ENCODE measurements around the gene YIPF3.

YIPF3 gene

DNA sequence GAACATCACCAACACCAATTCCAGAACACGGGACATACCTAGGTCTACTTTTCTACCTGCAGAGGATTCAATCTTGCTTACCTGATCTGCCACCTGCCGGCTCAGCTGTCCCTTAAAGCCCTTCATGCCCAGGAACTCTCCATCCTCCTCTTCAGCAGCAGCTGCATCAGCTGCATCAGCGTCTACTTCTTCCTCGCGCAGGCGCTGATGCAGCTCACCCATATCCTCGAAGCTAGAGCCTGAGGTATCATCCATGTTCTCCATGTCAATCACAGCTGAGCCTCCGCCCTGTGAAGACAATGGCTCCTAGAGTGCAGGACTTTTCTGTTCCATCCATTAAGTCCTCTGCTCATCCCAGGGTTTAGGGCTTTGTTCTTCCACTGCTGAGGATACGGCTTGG, 918 bp downstream of the YIPF3 start:
- TF ChIP-seq, protein P1, sequence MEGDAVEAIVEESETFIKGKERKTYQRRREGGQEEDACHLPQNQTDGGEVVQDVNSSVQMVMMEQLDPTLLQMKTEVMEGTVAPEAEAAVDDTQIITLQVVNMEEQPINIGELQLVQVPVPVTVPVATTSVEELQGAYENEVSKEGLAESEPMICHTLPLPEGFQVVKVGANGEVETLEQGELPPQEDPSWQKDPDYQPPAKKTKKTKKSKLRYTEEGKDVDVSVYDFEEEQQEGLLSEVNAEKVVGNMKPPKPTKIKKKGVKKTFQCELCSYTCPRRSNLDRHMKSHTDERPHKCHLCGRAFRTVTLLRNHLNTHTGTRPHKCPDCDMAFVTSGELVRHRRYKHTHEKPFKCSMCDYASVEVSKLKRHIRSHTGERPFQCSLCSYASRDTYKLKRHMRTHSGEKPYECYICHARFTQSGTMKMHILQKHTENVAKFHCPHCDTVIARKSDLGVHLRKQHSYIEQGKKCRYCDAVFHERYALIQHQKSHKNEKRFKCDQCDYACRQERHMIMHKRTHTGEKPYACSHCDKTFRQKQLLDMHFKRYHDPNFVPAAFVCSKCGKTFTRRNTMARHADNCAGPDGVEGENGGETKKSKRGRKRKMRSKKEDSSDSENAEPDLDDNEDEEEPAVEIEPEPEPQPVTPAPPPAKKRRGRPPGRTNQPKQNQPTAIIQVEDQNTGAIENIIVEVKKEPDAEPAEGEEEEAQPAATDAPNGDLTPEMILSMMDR (IDR thresholded peaks at IDR 0.05; ENCODE audit: low read depth, low read length): no peak
- no peak for TF ChIP-seq EZH2phosphoT487 (IDR thresholded peaks at IDR 0.05; ENCODE audit: low read depth)
- Histone ChIP-seq H4K20me1 (ENCODE audit: insufficient read depth, low read length) (peaks cover 6% of the 10 kb centered on the region; the same call in 1 of the 2 replicates), H3K9ac (ENCODE audit: low read length) (peak overlapping the region; percentile 94), H2AFZ (ENCODE audit: low read depth, low read length) (no peak overlapping the region), H3K4me1 (ENCODE audit: low read length) (peaks cover 19% of the 10 kb centered on the region), H3K4me2 (ENCODE audit: low read length) (peak overlapping the region; percentile 71), H3K4me3 (ENCODE audit: low read length) (peak overlapping the region; percentile 84), H3K79me2 (ENCODE audit: low read length) (peaks cover 54% of the 10 kb centered on the region), H3K27ac (ENCODE audit: low read length) (peak overlapping the region; percentile 56; the same call in 1 of the 2 replicates), H3K36me3 (replicated peaks; ENCODE audit: low read depth, low read length) (peaks cover 50% of the 10 kb centered on the region), H3K9me3 (ENCODE audit: insufficient read depth, low read length) (no peaks in the 10 kb centered on the region), H3K27me3 (ENCODE audit: low read depth, low read length) (no peaks in the 10 kb centered on the region)

DNA sequence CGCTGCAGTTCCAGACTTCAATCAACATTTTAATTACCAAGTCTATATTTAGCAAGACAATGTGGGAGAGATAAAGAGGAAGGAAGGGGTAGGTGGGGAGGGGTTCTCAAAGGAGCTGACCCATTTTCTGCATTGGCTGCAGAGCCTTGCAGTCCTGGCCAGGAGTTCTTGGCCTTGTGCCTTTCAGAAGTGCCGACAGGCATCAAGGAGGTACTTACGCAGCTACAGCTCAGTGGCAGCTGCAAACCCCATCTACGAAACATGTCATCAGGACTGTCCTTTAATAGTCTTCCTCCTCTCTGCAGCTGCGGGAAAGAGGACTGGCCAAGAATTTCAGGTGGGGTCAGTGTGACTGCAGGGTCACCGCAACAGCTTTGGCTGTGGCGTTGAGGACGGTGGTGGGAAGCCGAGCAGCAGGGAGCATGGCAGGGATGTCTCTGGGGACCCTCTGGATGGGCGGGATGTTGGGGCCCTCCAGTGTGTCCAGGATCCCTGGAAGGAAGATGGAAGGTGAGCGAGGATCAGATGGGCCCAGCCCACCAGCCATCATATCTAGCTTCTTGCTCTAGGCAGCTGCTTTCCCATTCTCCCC, 4.8 kb downstream of the YIPF3 start:
- Histone ChIP-seq H3K9ac (ENCODE audit: low read length) (no peak overlapping the region), H3K4me2 (ENCODE audit: low read length) (no peak overlapping the region), H3K27me3 (ENCODE audit: low read depth, low read length) (peaks cover 7% of the 10 kb centered on the region), H2AFZ (ENCODE audit: low read depth, low read length) (no peak overlapping the region), H3K79me2 (ENCODE audit: low read length) (peaks cover 23% of the 10 kb centered on the region), H3K36me3 (replicated peaks; ENCODE audit: low read depth, low read length) (peaks cover 30% of the 10 kb centered on the region), H4K20me1 (ENCODE audit: insufficient read depth, low read length) (no peaks in the 10 kb centered on the region), H3K4me3 (ENCODE audit: low read length) (no peak overlapping the region), H3K27ac (ENCODE audit: low read length) (no peak overlapping the region), H3K4me1 (ENCODE audit: low read length) (peaks cover 22% of the 10 kb centered on the region), H3K9me3 (ENCODE audit: insufficient read depth, low read length) (no peaks in the 10 kb centered on the region)
- TF ChIP-seq, protein P1 (IDR thresholded peaks at IDR 0.05; ENCODE audit: low read depth, low read length): no peak
- TF ChIP-seq EZH2phosphoT487 (IDR thresholded peaks at IDR 0.05; ENCODE audit: low read depth): no peak

DNA sequence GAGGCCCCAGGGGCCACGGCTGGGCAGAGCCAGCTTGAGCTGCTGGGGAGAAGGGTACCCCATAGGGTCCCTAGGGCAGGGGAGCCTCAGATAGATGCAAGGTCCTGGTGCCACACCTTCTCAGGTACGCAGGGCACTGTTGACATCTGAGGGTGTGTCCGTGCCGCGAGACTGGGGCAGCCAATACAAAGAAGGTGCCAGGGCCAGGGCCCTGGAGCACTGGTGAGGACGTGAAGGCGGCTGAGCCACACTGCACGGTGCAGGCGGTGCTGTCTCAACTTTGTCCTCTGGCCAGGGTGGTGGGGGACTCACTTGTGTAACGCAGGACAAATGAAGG, 5.9 kb downstream of the YIPF3 start:
- peak overlapping the region; percentile 95 for H3K4me2 ChIP-seq (ENCODE audit: low read length)

DNA sequence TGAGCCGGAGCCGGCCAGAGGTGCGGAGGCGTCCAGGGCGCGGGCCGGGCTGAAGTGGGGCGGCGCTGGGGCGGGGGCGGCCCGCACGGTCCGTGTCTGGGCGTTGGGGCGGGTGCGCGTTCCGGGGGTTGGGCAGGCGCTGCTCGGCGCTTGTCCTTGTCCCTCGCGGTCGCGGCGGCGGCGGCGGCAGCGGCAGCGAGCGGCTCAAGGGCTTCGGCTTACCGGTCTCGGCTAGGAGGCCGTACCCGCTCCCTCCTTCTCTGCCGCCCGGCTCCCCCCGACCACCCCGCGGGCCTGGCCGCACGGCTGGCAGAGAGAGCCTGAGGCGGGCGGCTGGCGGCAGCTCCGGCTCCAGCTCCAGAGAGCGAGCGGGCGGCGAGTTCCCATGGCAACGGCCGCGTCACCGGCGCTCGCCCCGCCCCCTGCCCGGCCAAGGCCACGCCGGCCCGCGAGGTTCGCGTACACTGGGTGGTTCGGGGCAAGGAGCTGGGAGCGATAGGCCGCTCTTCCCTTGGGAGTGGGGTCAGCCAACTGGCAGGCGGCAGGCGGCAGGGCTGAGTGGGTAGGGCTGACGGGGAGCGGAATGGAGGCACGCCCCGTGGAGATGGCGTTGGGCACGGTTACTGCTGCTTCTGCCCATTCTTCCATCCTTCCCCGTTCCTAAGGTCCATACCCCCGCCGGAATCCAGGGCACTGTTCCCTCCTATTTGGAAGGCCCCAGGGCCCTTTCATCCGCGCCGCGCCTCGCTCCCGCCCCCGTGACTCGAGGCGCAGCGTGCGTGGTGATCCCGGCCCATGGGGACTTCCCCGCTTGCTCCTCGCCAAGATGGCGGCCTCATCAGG, 6.5 kb downstream of the YIPF3 start, which contains the start of gene LRRC73:
TSS of gene LRRC73 (minus strand) at position 363 of the 843 bp plus-strand sequence. CDS start 561 bp downstream, outside the sequence.
- Histone ChIP-seq H2AFZ (ENCODE audit: low read depth, low read length) (peak within 1 kb of the TSS; percentile 29; the same call in 1 of the 2 replicates), H3K4me3 (ENCODE audit: low read length) (peak within 1 kb of the TSS; percentile 79), H3K9me3 (ENCODE audit: insufficient read depth, low read length) (no peaks in the 10 kb centered on the region), H3K79me2 (ENCODE audit: low read length) (peaks cover 7% of the 10 kb centered on the region), H3K27ac (ENCODE audit: low read length) (no peak within 1 kb of the TSS), H4K20me1 (ENCODE audit: insufficient read depth, low read length) (no peaks in the 10 kb centered on the region), H3K27me3 (ENCODE audit: low read depth, low read length) (peaks cover 7% of the 10 kb centered on the region), H3K9ac (ENCODE audit: low read length) (peak within 1 kb of the TSS; percentile 60), H3K4me2 (ENCODE audit: low read length) (peak within 1 kb of the TSS; percentile 95), H3K36me3 (replicated peaks; ENCODE audit: low read depth, low read length) (peaks cover 28% of the 10 kb centered on the region), H3K4me1 (ENCODE audit: low read length) (peaks cover 16% of the 10 kb centered on the region; the same call in 1 of the 2 replicates)
- no peak for TF ChIP-seq EZH2phosphoT487 (IDR thresholded peaks at IDR 0.05; ENCODE audit: low read depth)
- TF ChIP-seq, protein P1 (IDR thresholded peaks at IDR 0.05; ENCODE audit: low read depth, low read length): no peak

More for the DNA sequence above, 5.9 kb downstream of the YIPF3 start:
- Histone ChIP-seq H2AFZ (ENCODE audit: low read depth, low read length) (no peak overlapping the region), H3K27me3 (ENCODE audit: low read depth, low read length) (peaks cover 7% of the 10 kb centered on the region), H3K27ac (ENCODE audit: low read length) (no peak overlapping the region), H3K79me2 (ENCODE audit: low read length) (peaks cover 13% of the 10 kb centered on the region), H3K4me1 (ENCODE audit: low read length) (peaks cover 20% of the 10 kb centered on the region), H3K36me3 (replicated peaks; ENCODE audit: low read depth, low read length) (peaks cover 30% of the 10 kb centered on the region), H4K20me1 (ENCODE audit: insufficient read depth, low read length) (no peaks in the 10 kb centered on the region), H3K4me3 (ENCODE audit: low read length) (peak overlapping the region; percentile 79), H3K9ac (ENCODE audit: low read length) (no peak overlapping the region), H3K9me3 (ENCODE audit: insufficient read depth, low read length) (no peaks in the 10 kb centered on the region)
- TF ChIP-seq, protein P1 (IDR thresholded peaks at IDR 0.05; ENCODE audit: low read depth, low read length): no peak
- no peak for TF ChIP-seq EZH2phosphoT487 (IDR thresholded peaks at IDR 0.05; ENCODE audit: low read depth)

All from OCI-LY3 (cell line).